ENCODE results near the gene WASL. TPM values are rescaled to one million over a fixed set of nuclear protein-coding genes. Genes with fewer than 3 reads are reported as not detected.

The WASL gene
- polyA plus RNA-seq, 2 of the 4 experiments (the other 2 are of a cell fraction), result 18.5 to 21.0 TPM

DNA sequence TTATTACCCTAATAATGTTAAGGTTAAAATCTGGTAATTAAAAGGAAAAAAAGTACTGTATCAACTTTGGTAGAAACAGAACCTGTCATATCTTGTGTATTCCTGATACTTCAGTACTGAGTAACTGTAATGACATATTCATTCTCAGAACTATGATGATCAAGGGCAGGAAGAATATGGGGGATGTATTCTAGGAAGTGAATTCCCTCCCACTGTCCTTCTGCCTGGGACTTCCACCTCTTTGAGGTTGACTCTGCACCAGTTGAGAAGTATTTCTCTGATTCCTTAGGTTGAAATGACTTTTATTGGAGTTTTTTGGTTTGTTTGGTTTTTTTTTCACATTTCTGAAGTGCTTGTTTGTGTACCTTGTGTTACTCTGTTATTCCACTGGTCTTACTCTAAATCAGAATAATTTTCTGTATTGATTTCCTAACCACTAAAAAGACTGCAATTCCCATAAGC, 36.9 kb downstream of the WASL start:
- DNase-seq (ENCODE audit: low read depth in 1 of 2, low spot score in 1 of 2) (no peak), ATAC-seq (no peak), FAIRE-seq (no peak)
- Histone ChIP-seq H3K4me3 (no peak overlapping the region), H3K4me1 (peaks cover 50% of the 10 kb centered on the region), H3K27ac (no peak overlapping the region), H3K9me3 (no peaks in the 10 kb centered on the region), H3K4me2 (no peak overlapping the region)
- TF ChIP-seq ESRRA (IDR thresholded peaks at IDR 0.05; ENCODE audit: borderline replicate concordance, low read length), result no peak
- TF ChIP-seq, protein P1, sequence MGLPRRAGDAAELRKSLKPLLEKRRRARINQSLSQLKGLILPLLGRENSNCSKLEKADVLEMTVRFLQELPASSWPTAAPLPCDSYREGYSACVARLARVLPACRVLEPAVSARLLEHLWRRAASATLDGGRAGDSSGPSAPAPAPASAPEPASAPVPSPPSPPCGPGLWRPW (IDR thresholded peaks at IDR 0.05), result no peak
- TF ChIP-seq NFE2L2 (conservative IDR thresholded peaks at IDR 0.05; ENCODE audit: low read length), result no peak
- TF ChIP-seq TP53 (CRISPR knock-in tag; IDR thresholded peaks at IDR 0.05), result no peak
- TF ChIP-seq RFX5 (IDR thresholded peaks at IDR 0.05), result no peak
- TF ChIP-seq FOSL2 (IDR thresholded peaks at IDR 0.05), result no peak
- TF ChIP-seq FOSL2 (CRISPR knock-in tag; IDR thresholded peaks at IDR 0.05), result no peak
- no peak for TF ChIP-seq NR3C1 (IDR thresholded peaks at IDR 0.05)
- TF ChIP-seq, protein P2, sequence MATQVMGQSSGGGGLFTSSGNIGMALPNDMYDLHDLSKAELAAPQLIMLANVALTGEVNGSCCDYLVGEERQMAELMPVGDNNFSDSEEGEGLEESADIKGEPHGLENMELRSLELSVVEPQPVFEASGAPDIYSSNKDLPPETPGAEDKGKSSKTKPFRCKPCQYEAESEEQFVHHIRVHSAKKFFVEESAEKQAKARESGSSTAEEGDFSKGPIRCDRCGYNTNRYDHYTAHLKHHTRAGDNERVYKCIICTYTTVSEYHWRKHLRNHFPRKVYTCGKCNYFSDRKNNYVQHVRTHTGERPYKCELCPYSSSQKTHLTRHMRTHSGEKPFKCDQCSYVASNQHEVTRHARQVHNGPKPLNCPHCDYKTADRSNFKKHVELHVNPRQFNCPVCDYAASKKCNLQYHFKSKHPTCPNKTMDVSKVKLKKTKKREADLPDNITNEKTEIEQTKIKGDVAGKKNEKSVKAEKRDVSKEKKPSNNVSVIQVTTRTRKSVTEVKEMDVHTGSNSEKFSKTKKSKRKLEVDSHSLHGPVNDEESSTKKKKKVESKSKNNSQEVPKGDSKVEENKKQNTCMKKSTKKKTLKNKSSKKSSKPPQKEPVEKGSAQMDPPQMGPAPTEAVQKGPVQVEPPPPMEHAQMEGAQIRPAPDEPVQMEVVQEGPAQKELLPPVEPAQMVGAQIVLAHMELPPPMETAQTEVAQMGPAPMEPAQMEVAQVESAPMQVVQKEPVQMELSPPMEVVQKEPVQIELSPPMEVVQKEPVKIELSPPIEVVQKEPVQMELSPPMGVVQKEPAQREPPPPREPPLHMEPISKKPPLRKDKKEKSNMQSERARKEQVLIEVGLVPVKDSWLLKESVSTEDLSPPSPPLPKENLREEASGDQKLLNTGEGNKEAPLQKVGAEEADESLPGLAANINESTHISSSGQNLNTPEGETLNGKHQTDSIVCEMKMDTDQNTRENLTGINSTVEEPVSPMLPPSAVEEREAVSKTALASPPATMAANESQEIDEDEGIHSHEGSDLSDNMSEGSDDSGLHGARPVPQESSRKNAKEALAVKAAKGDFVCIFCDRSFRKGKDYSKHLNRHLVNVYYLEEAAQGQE (IDR thresholded peaks at IDR 0.05), result no peak
- no peak for TF ChIP-seq ZC3H11A (IDR thresholded peaks at IDR 0.05)
- no peak for TF ChIP-seq JUNB (IDR thresholded peaks at IDR 0.05)
- TF ChIP-seq HEYL (CRISPR knock-in tag; IDR thresholded peaks at IDR 0.05), result no peak
- TF ChIP-seq KDM1A (IDR thresholded peaks at IDR 0.05; ENCODE audit: low read depth), result no peak
- TF ChIP-seq MAZ (IDR thresholded peaks at IDR 0.05; ENCODE audit: borderline replicate concordance, low read depth, low read length), result no peak
- no peak for TF ChIP-seq ZNF302 (CRISPR knock-in tag; IDR thresholded peaks at IDR 0.05)
- POLR2A ChIA-PET, result no interaction called here
- CTCF ChIA-PET, result no interaction called here

DNA sequence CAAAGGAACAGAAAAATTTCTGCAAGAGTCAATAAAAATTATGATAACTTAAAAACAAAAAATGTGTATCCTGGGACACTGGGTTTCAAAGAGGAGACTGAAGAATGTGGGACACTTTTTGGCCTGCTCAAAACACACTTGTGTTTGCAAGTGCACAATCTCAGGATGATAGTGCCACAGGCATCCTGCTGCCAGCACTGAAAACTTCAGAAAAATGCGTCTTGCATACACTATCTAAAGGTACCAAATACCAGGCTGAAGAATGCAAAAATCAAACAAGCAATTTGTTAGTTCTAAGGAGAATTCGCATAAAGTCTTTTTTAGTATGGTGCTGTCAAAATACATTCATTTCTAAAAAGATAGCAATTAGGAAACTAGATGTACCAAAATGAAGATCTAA, 38.1 kb downstream of the WASL start:
- CTCF ChIA-PET, result no interaction called here
- POLR2A ChIA-PET, result no interaction called here
- no peak for FAIRE-seq
- ATAC-seq, result no peak
- no peak for TF ChIP-seq RARB (CRISPR knock-in tag; IDR thresholded peaks at IDR 0.05)
- DNase-seq (ENCODE audit: low read depth in 1 of 2, low spot score in 1 of 2), result no peak
- WGBS (ENCODE audit: missing lambda C conversion rate), result 78% methylated on average over 2 of the region's 2 CpGs
- Histone ChIP-seq H3K4me1 (peaks cover 46% of the 10 kb centered on the region), H3K27ac (no peak overlapping the region), H3K4me2 (no peak overlapping the region), H3K4me3 (no peak overlapping the region), H3K9me3 (no peaks in the 10 kb centered on the region)

DNA sequence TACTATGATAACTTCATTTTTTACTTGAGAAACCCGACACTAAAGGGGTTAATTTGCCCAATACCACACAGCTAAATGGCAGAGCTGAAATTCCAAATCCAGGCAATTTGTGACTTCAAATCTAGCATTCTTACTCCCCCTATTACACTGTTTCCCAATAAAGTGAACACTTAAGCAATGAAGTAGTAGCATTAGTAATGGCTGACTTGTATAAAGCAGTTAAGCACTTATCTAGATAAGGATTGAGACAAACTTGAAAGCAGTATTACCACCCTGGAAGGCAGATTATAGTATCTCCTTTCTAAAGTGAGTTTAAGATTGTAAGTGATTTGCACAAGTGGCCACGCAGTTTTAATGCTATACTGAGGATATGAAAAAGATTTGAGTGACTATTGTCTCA, 39.3 kb downstream of the WASL start:
- H3K4me2 ChIP-seq, result no peak overlapping the region
- peak; percentile 13 for FAIRE-seq

More for the DNA sequence above, 39.3 kb downstream of the WASL start:
- peaks cover 36% of the 10 kb centered on the region; the same call in 2 of the 3 replicates for H3K4me1 ChIP-seq
- ChIA-PET POLR2A (no interaction called here), CTCF (interaction anchor here (1.0 kb wide), 1 partner anchor 8 kb away, joined by 3 read pairs; no protein-coding TSS in a partner anchor)
- TF ChIP-seq, protein P3, sequence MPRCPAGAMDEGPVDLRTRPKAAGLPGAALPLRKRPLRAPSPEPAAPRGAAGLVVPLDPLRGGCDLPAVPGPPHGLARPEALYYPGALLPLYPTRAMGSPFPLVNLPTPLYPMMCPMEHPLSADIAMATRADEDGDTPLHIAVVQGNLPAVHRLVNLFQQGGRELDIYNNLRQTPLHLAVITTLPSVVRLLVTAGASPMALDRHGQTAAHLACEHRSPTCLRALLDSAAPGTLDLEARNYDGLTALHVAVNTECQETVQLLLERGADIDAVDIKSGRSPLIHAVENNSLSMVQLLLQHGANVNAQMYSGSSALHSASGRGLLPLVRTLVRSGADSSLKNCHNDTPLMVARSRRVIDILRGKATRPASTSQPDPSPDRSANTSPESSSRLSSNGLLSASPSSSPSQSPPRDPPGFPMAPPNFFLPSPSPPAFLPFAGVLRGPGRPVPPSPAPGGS (IDR thresholded peaks at IDR 0.05), result no peak
- no peak for TF ChIP-seq KDM1A (IDR thresholded peaks at IDR 0.05; ENCODE audit: low read depth)
- TF ChIP-seq SMC3 (IDR thresholded peaks at IDR 0.05), result no peak
- TF ChIP-seq MAFK (IDR thresholded peaks at IDR 0.05; ENCODE audit: partially characterized antibody), result no peak
- TF ChIP-seq POLR2AphosphoS2 (conservative IDR thresholded peaks at IDR 0.05; ENCODE audit: low read length), result no peak
- no peak for TF ChIP-seq RAD21 (conservative IDR thresholded peaks at IDR 0.05 in 1 of 2, IDR thresholded peaks at IDR 0.05 in 1 of 2)
- TF ChIP-seq ZC3H11A (IDR thresholded peaks at IDR 0.05), result no peak
- no peak for TF ChIP-seq HEYL (CRISPR knock-in tag; IDR thresholded peaks at IDR 0.05)
- no peak for TF ChIP-seq JUN (IDR thresholded peaks at IDR 0.05)
- no peak for TF ChIP-seq RARB (CRISPR knock-in tag; IDR thresholded peaks at IDR 0.05)
- TF ChIP-seq TFCP2L1 (CRISPR knock-in tag; IDR thresholded peaks at IDR 0.05), result no peak
- no peak for TF ChIP-seq NPAS2 (CRISPR knock-in tag; IDR thresholded peaks at IDR 0.05; ENCODE audit: borderline replicate concordance)
- no peak for TF ChIP-seq CBX8 (IDR thresholded peaks at IDR 0.05)
- no peaks in the 10 kb centered on the region for H3K9me3 ChIP-seq
- no peak overlapping the region for H3K4me3 ChIP-seq
- ATAC-seq (no peak), DNase-seq (ENCODE audit: low read depth in 1 of 2, low spot score in 1 of 2) (no peak)
- H3K27ac ChIP-seq, result no peak overlapping the region
- WGBS (ENCODE audit: missing lambda C conversion rate), result 95% methylated on average over 2 of the region's 2 CpGs

Data from A549 (cell line).